Mesangial cell (primary cell): ENCODE results near the gene NDUFB2. TPM values are rescaled to one million over a fixed set of nuclear protein-coding genes. Genes with fewer than 3 reads are reported as not detected.

Experiments used
- total RNA-seq: library from RNA; depleted of rRNA; stranded (reverse); fragments of >200 nt; gene quantifications from 2 replicates; pipeline ENCODE4 v1.2.3, GENCODE V29; 2015

The NDUFB2 gene
- total RNA-seq: 205 and 241 TPM in 2 replicates

GRCh38 chr7:140696680-140697446, at the start of gene NDUFB2:
TSS of gene NDUFB2 (plus strand) at chr7:140696708. CDS start at chr7:140696745, 37 bp downstream.

GRCh38 chr7:140672382-140673062, 24.0 kb upstream of the NDUFB2 start, which contains the start of gene ADCK2:
TSS of gene ADCK2 (plus strand) at chr7:140672945. CDS start at chr7:140673331, 386 bp downstream.

Other genes with a start within 250 kb of the NDUFB2 start
- gene MKRN1, start 217.2 kb upstream of the NDUFB2 start, total RNA-seq: 21.7 and 48.0 TPM in 2 replicates
- 4.7 and 20.7 TPM in 2 replicates for gene DENND2A, start 55.9 kb upstream of the NDUFB2 start, total RNA-seq
- 23.1 and 25.5 TPM in 2 replicates for gene ADCK2, start 23.8 kb upstream of the NDUFB2 start, total RNA-seq
- 6.7 and 10.4 TPM in 2 replicates for gene BRAF, start 228.2 kb downstream of the NDUFB2 start, total RNA-seq